SK-N-SH (cell line): ENCODE measurements around the gene DBP. TPM values are rescaled to one million over a fixed set of nuclear protein-coding genes. Genes with fewer than 3 reads are reported as not detected.
A peak's percentile ranks its signal among the peaks of the same experiment; 100 is the strongest.

ENCODE experiments used
- CTCF ChIA-PET: fragments of 300-600, 350-600 bp; formaldehyde crosslinking; extraction: SDS; loops from one replicate; lab custom pipeline; 2021; lab: Yijun Ruan, JAX
- POLR2A ChIA-PET: fragments of 350-600 bp; sonication (Branson Sonifier 250); formaldehyde crosslinking; extraction: SDS; loops from one replicate; lab custom pipeline; 2020; ENCODE audit warnings: antibody characterized with exemption, inconsistent platforms; lab: Yijun Ruan, JAX
- DNase-seq: peaks from one replicate; pipeline ENCODE4 v3.0.0; 2012
- H2AFZ ChIP-seq: fragments of 200-600 bp; sonication (generic); 2 replicates; pipeline ENCODE4 v1.8.1; 2016; ENCODE audit warnings: antibody characterized with exemption, mild to moderate bottlenecking, low read depth
- H3F3A ChIP-seq: fragments of 200-600 bp; sonication (generic); replicated peaks from 2 replicates; pipeline ENCODE3; 2016; ENCODE audit warnings: antibody characterized with exemption, mild to moderate bottlenecking; ENCODE audit not compliant: insufficient read depth
- H3K27ac ChIP-seq, 2 experiments: fragments of 200-500 bp in 1 of 2; fragments of 200-600 bp in 1 of 2; sonication (Bioruptor generic) in 1 of 2; sonication (generic), shearing (Covaris generic) in 1 of 2; 2 replicates each; pipeline versions ENCODE4 v1.5.1 to v1.6.1; 2014 to 2016; ENCODE audit warnings: low read depth in 2 of 2, inconsistent platforms in 1 of 2, low read length in 1 of 2, mild to moderate bottlenecking in 1 of 2, mixed read lengths in 1 of 2
- H3K27me3 ChIP-seq: fragments of 200-600 bp; sonication (generic), shearing (Covaris generic); 2 replicates; pipeline ENCODE4 v1.6.1; 2016; ENCODE audit warnings: mixed run types; ENCODE audit not compliant: insufficient read depth
- H3K36me3 ChIP-seq, 2 experiments: fragments of 200-500 bp in 1 of 2; fragments of 200-600 bp in 1 of 2; sonication (Bioruptor generic) in 1 of 2; sonication (generic) in 1 of 2; replicated peaks in 1 of 2; 2 replicates each; pipeline versions ENCODE3 to v1.5.1; 2014 to 2016; ENCODE audit warnings: low read length in 1 of 2, mild to moderate bottlenecking in 1 of 2; ENCODE audit not compliant: insufficient read depth in 2 of 2, control insufficient read depth in 1 of 2
- H3K4me1 ChIP-seq, 2 experiments: fragments of 200-500 bp in 1 of 2; fragments of 200-600 bp in 1 of 2; sonication (Bioruptor generic) in 1 of 2; sonication (generic), shearing (Covaris generic) in 1 of 2; 2 replicates each; pipeline versions ENCODE4 v1.5.1 to v1.6.1; 2014 to 2016; ENCODE audit warnings: low read depth in 1 of 2, low read length in 1 of 2, mixed run types in 1 of 2; ENCODE audit not compliant: insufficient read depth in 2 of 2, control insufficient read depth in 1 of 2
- H3K4me2 ChIP-seq: fragments of 200-600 bp; sonication (generic), shearing (Covaris generic); 2 replicates; pipeline ENCODE4 v1.6.1; 2017; ENCODE audit warnings: mixed run types
- H3K4me3 ChIP-seq, 2 experiments: fragments of 200-500 bp in 1 of 2; fragments of 200-600 bp in 1 of 2; sonication (Bioruptor generic) in 1 of 2; sonication (generic), shearing (Covaris generic) in 1 of 2; 2 replicates each; pipeline versions ENCODE4 v1.5.1 to v1.8.1; 2014 to 2016; ENCODE audit warnings: low read depth in 2 of 2, inconsistent platforms in 1 of 2, low read length in 1 of 2, mild to moderate bottlenecking in 1 of 2, mixed read lengths in 1 of 2, moderate library complexity in 1 of 2
- H3K79me2 ChIP-seq: fragments of 200-600 bp; sonication (generic); 2 replicates; pipeline ENCODE4 v1.8.1; 2017; ENCODE audit warnings: mild to moderate bottlenecking; ENCODE audit not compliant: insufficient read depth
- H3K9ac ChIP-seq: fragments of 200-600 bp; sonication (generic); 2 replicates; pipeline ENCODE4 v1.6.1; 2017; ENCODE audit warnings: mixed run types
- H3K9me2 ChIP-seq: fragments of 200-600 bp; sonication (generic); 2 replicates; pipeline ENCODE4 v1.6.1; 2017; ENCODE audit warnings: mixed run types
- H3K9me3 ChIP-seq: fragments of 200-600 bp; sonication (generic); 2 replicates; pipeline ENCODE4 v1.6.1; 2017; ENCODE audit warnings: mixed run types, mild to moderate bottlenecking, moderate library complexity
- H4K20me1 ChIP-seq: fragments of 200-600 bp; sonication (generic); 2 replicates; pipeline ENCODE4 v1.6.1; 2017; ENCODE audit warnings: mild to moderate bottlenecking, mixed run types; ENCODE audit not compliant: insufficient read depth
- EP300 ChIP-seq, 2 experiments: IDR thresholded peaks; 2 replicates each; pipeline versions ENCODE4 v1.4.0 to v1.6.1; 2012; ENCODE audit warnings: borderline replicate concordance in 1 of 2, low read depth in 1 of 2, low read length in 1 of 2
- FOXJ3 ChIP-seq: sonication (generic); formaldehyde crosslinking; IDR thresholded peaks from 2 replicates; pipeline ENCODE4 v1.5.1; 2020; ENCODE audit warnings: mild to moderate bottlenecking, missing genetic modification reagents
- GABPA ChIP-seq: IDR thresholded peaks from 2 replicates; pipeline ENCODE4 v1.4.0; 2012; ENCODE audit warnings: low read depth, mild to moderate bottlenecking
- MEF2A ChIP-seq: IDR thresholded peaks from 2 replicates; pipeline ENCODE4 v1.4.0; 2012; ENCODE audit warnings: low read depth, borderline replicate concordance
- POLR2AphosphoS5 ChIP-seq: IDR thresholded peaks from 2 replicates; pipeline ENCODE4 v1.6.1; 2012; ENCODE audit warnings: low read depth, low read length
- RCOR1 ChIP-seq: fragments of 150-350 bp; IDR thresholded peaks from 2 replicates; pipeline ENCODE4 v1.6.1; 2017; ENCODE audit warnings: antibody characterized with exemption, low read length
- RFX5 ChIP-seq: IDR thresholded peaks from 2 replicates; pipeline ENCODE4 v1.6.1; 2012; ENCODE audit warnings: mild to moderate bottlenecking, improper control_type of control experiment, low read length
- WGBS: methylation state at CpG from one replicate; pipeline ENCODE4 v1.1.6; 2017; ENCODE audit warnings: low lambda C conversion rate; 5-methylcytosine and 5-hydroxymethylcytosine counted together
- polyA plus RNA-seq, 3 experiments: library from polyadenylated mRNA; depleted of rRNA; stranded (reverse); fragments of >200 nt; gene quantifications; 2 replicates each; pipeline ENCODE4 v1.2.3, GENCODE V29; 2012
- TF ChIP-seq, protein P1 (sequence below): IDR thresholded peaks from 2 replicates; pipeline ENCODE4 v1.4.0; 2012; ENCODE audit warnings: low read depth
- TF ChIP-seq, protein P2 (sequence below): fragments of 200-600 bp; sonication (generic); IDR thresholded peaks from 2 replicates; pipeline ENCODE4 v1.6.1; 2017; ENCODE audit warnings: antibody characterized with exemption, mild to moderate bottlenecking, moderate library complexity
- TF ChIP-seq, protein P3 (sequence below): IDR thresholded peaks from 2 replicates; pipeline ENCODE4 v1.4.0; 2012; ENCODE audit warnings: low read depth, borderline replicate concordance

The DBP gene
- polyA plus RNA-seq, 1 of the 3 experiments (the other 2 are of a cell fraction): 12.6 TPM

DNA sequence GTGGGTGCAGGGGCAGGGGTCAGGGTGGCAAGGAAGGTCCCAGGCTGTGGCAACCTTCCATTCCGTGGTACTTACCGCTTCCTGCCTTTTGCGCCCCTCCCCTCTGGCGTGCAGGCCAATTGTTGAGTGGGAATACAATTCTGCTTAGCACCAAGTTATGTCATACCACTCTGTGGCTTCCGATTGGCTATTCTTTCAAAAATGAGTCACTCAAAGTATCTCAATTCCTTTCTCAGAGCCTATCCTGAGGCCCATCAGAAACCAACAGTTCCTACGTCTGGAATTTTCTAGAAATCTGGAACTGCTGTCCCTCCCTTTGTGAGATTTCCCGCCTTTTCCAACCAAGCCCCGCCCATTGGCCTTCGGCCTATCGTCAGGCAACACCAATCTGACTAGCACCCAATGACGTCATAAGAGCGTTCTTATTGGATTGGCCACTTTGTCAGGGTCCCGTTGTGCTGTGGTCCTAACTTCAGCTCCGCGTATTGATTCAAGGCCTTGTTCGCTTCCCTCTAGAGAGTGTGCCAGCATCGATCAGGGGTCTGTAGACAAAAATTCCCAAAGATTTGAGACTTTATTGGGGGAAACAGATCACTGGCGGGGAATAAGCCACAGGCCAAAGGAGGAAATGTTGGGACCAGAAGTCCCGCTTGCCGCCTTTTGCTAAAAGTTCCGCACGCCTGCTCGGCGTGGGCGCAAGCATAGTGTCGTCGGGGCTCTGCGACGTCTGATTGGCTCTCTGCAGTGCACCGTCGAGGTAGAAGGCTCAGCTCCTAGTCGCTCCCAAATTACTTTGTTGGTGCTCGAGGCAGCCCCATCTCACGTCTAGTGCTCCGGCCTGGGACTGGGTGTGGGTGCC, 23.9 kb upstream of the DBP start:
- H3K4me1 ChIP-seq: peaks cover 0 to 2% of the 10 kb centered on the region in 2 experiments; a peak in 1 of 4 replicates
- no peak overlapping the region; the same call in 1 of the 2 replicates for H2AFZ ChIP-seq
- no peaks in the 10 kb centered on the region for H3K9me3 ChIP-seq
- DNase-seq: peak; percentile 88
- H3K4me3 ChIP-seq: no peak overlapping the region
- H3K36me3 ChIP-seq: no peaks in the 10 kb centered on the region
- POLR2A ChIA-PET: interaction anchor here (0.7 kb wide), 1 partner anchor 42 kb away, joined by 3 read pairs; no protein-coding TSS in a partner anchor
- H4K20me1 ChIP-seq: no peaks in the 10 kb centered on the region
- H3K27ac ChIP-seq: no peak overlapping the region; a peak in 1 of 4 replicates
- H3K4me2 ChIP-seq: no peak overlapping the region
- H3K27me3 ChIP-seq: no peaks in the 10 kb centered on the region
- no peaks in the 10 kb centered on the region for H3K9me2 ChIP-seq
- TF ChIP-seq, protein P1, sequence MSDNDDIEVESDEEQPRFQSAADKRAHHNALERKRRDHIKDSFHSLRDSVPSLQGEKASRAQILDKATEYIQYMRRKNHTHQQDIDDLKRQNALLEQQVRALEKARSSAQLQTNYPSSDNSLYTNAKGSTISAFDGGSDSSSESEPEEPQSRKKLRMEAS: peak; percentile 59; the same call in 1 of the 2 replicates
- TF ChIP-seq RFX5 (peak; percentile 99), RCOR1 (no peak), MEF2A (no peak), FOXJ3 (CRISPR knock-in tag) (no peak), POLR2AphosphoS5 (no peak), GABPA (no peak)
- TF ChIP-seq, protein P2, sequence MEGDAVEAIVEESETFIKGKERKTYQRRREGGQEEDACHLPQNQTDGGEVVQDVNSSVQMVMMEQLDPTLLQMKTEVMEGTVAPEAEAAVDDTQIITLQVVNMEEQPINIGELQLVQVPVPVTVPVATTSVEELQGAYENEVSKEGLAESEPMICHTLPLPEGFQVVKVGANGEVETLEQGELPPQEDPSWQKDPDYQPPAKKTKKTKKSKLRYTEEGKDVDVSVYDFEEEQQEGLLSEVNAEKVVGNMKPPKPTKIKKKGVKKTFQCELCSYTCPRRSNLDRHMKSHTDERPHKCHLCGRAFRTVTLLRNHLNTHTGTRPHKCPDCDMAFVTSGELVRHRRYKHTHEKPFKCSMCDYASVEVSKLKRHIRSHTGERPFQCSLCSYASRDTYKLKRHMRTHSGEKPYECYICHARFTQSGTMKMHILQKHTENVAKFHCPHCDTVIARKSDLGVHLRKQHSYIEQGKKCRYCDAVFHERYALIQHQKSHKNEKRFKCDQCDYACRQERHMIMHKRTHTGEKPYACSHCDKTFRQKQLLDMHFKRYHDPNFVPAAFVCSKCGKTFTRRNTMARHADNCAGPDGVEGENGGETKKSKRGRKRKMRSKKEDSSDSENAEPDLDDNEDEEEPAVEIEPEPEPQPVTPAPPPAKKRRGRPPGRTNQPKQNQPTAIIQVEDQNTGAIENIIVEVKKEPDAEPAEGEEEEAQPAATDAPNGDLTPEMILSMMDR: no peak
- TF ChIP-seq, protein P3, sequence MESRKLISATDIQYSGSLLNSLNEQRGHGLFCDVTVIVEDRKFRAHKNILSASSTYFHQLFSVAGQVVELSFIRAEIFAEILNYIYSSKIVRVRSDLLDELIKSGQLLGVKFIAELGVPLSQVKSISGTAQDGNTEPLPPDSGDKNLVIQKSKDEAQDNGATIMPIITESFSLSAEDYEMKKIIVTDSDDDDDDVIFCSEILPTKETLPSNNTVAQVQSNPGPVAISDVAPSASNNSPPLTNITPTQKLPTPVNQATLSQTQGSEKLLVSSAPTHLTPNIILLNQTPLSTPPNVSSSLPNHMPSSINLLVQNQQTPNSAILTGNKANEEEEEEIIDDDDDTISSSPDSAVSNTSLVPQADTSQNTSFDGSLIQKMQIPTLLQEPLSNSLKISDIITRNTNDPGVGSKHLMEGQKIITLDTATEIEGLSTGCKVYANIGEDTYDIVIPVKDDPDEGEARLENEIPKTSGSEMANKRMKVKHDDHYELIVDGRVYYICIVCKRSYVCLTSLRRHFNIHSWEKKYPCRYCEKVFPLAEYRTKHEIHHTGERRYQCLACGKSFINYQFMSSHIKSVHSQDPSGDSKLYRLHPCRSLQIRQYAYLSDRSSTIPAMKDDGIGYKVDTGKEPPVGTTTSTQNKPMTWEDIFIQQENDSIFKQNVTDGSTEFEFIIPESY: no peak
- TF ChIP-seq, all 33 proteins: peak for 2
- CTCF ChIA-PET: no interaction called here
- H3K79me2 ChIP-seq: no peaks in the 10 kb centered on the region
- WGBS: 78% methylated on average over 35 of the region's 35 CpGs
- H3K9ac ChIP-seq: no peak overlapping the region
- peaks cover 4% of the 10 kb centered on the region for H3F3A ChIP-seq

DNA sequence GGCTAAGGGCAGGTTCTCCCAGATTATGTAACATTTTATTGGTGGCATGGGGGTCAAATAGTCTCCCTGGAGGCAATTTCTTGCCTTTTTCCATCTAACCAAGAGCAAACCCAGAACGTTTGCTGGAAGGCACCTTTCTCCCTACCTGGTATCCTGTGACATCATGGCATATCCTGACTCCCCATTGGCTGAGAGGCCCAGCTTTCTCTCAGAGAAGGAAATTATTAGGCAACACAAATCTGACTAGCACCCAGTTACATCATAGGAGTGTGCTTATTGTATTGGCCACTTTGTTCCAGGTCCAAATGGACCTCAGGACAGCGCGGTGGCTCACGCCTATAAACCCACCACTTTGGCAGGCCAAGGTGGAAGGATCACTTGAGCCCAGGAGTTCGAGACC, 22.6 kb upstream of the DBP start:
- CTCF ChIA-PET: no interaction called here
- TF ChIP-seq EP300 (IDR thresholded peaks at IDR 0.05; ENCODE audit: borderline replicate concordance in 1 of 2, low read depth in 1 of 2, low read length in 1 of 2) (no peak), RFX5 (peak; percentile 97)

More for the DNA sequence above, 22.6 kb upstream of the DBP start:
- Histone ChIP-seq H4K20me1 (no peaks in the 10 kb centered on the region), H3K4me1 (peaks cover 0 to 3% of the 10 kb centered on the region in 2 experiments; a peak in 1 of 4 replicates), H2AFZ (no peak overlapping the region), H3K79me2 (no peaks in the 10 kb centered on the region), H3K9ac (no peak overlapping the region), H3K9me3 (no peaks in the 10 kb centered on the region), H3K4me3 (no peak overlapping the region), H3K27ac (no peak overlapping the region), H3K9me2 (no peaks in the 10 kb centered on the region), H3F3A (peaks cover 4% of the 10 kb centered on the region), H3K4me2 (no peak overlapping the region), H3K27me3 (no peaks in the 10 kb centered on the region), H3K36me3 (no peaks in the 10 kb centered on the region)
- 77% methylated on average over 5 of the region's 5 CpGs for WGBS
- POLR2A ChIA-PET: no interaction called here
- no peak for DNase-seq
